ENCODE measurements around the gene RFTN1.

The RFTN1 gene

GRCh38 chr3:16300881-16301359 lies 212.6 kb downstream of the RFTN1 start:
- Histone ChIP-seq H3K4me2 (ENCODE audit: low read depth, low read length, poor library complexity, severe bottlenecking) (peak overlapping the region; percentile 66), H3K36me3 (ENCODE audit: insufficient read depth, low read length) (peaks cover 44% of the 10 kb centered on the region), H3F3A (ENCODE audit: low read depth) (peaks cover 3% of the 10 kb centered on the region), H3K79me2 (ENCODE audit: insufficient read depth, low read length) (no peaks in the 10 kb centered on the region), H2AFZ (ENCODE audit: low read length) (no peak overlapping the region), H3K27me3 (ENCODE audit: insufficient read depth, low read length, poor library complexity, severe bottlenecking) (no peaks in the 10 kb centered on the region), H3K9ac (ENCODE audit: low read depth, low read length, poor library complexity, severe bottlenecking) (peak overlapping the region; percentile 32), H3K4me1 (ENCODE audit: insufficient read depth, low read length, poor library complexity, severe bottlenecking) (peaks cover 45% of the 10 kb centered on the region), H3K9me3 (ENCODE audit: insufficient read depth, low read depth, low read length) (0 out of 2 replicates have a peak, but pooled peaks cover 6% of the 10 kb centered on the region), H3K4me3 (ENCODE audit: low read length, poor library complexity, severe bottlenecking) (peak overlapping the region; percentile 54), H4K20me1 (ENCODE audit: insufficient read depth, low read length, poor library complexity, severe bottlenecking) (no peaks in the 10 kb centered on the region), H3K9me2 (replicated peaks; ENCODE audit: low read depth, low read length) (no peaks in the 10 kb centered on the region)
- no peak for TF ChIP-seq EZH2phosphoT487 (IDR thresholded peaks at IDR 0.05; ENCODE audit: borderline replicate concordance)
- TF ChIP-seq, protein P1, sequence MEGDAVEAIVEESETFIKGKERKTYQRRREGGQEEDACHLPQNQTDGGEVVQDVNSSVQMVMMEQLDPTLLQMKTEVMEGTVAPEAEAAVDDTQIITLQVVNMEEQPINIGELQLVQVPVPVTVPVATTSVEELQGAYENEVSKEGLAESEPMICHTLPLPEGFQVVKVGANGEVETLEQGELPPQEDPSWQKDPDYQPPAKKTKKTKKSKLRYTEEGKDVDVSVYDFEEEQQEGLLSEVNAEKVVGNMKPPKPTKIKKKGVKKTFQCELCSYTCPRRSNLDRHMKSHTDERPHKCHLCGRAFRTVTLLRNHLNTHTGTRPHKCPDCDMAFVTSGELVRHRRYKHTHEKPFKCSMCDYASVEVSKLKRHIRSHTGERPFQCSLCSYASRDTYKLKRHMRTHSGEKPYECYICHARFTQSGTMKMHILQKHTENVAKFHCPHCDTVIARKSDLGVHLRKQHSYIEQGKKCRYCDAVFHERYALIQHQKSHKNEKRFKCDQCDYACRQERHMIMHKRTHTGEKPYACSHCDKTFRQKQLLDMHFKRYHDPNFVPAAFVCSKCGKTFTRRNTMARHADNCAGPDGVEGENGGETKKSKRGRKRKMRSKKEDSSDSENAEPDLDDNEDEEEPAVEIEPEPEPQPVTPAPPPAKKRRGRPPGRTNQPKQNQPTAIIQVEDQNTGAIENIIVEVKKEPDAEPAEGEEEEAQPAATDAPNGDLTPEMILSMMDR (conservative IDR thresholded peaks at IDR 0.05; ENCODE audit: low read length): no peak

GRCh38 chr3:16300307-16300706 lies 213.2 kb downstream of the RFTN1 start:
- peaks cover 50% of the 10 kb centered on the region for H3K36me3 ChIP-seq (ENCODE audit: insufficient read depth, low read length)

DNA sequence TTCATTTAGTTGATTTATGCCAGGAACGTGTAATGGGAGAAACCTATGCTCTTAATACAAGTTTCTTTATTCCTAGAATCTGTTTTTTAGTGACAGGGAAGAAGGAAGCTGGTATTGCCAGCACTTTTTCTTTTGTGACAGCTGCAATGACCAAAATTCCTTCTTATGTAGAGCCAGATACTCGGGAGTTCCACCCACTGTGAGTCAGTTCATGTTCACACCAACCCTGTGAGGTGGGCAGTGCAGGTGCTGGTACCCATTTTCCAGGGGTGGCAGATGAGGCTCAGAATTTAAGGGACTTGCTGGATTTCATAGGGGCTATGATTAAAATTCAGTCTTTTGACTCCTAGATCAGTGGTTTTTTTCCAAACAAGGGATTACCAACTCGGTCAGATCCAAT lies 213.8 kb downstream of the RFTN1 start:
- Histone ChIP-seq H3K9me2 (replicated peaks; ENCODE audit: low read depth, low read length) (no peaks in the 10 kb centered on the region), H3K79me2 (ENCODE audit: insufficient read depth, low read length) (no peaks in the 10 kb centered on the region), H4K20me1 (ENCODE audit: insufficient read depth, low read length, poor library complexity, severe bottlenecking) (no peaks in the 10 kb centered on the region), H3K9me3 (ENCODE audit: insufficient read depth, low read depth, low read length) (0 out of 2 replicates have a peak, but pooled peaks cover 6% of the 10 kb centered on the region), H3K4me3 (ENCODE audit: low read length, poor library complexity, severe bottlenecking) (no peak overlapping the region), H3K4me2 (ENCODE audit: low read depth, low read length, poor library complexity, severe bottlenecking) (no peak overlapping the region), H3K9ac (ENCODE audit: low read depth, low read length, poor library complexity, severe bottlenecking) (no peak overlapping the region), H3K27me3 (ENCODE audit: insufficient read depth, low read length, poor library complexity, severe bottlenecking) (no peaks in the 10 kb centered on the region), H3F3A (ENCODE audit: low read depth) (peaks cover 3% of the 10 kb centered on the region), H3K36me3 (ENCODE audit: insufficient read depth, low read length) (peaks cover 53% of the 10 kb centered on the region), H3K4me1 (ENCODE audit: insufficient read depth, low read length, poor library complexity, severe bottlenecking) (peaks cover 42% of the 10 kb centered on the region), H2AFZ (ENCODE audit: low read length) (no peak overlapping the region)
- TF ChIP-seq, protein P1 (conservative IDR thresholded peaks at IDR 0.05; ENCODE audit: low read length): no peak
- no peak for TF ChIP-seq EZH2phosphoT487 (IDR thresholded peaks at IDR 0.05; ENCODE audit: borderline replicate concordance)

More at GRCh38 chr3:16300307-16300706, 213.2 kb downstream of the RFTN1 start:
- peak overlapping the region; percentile 66 for H3K4me2 ChIP-seq (ENCODE audit: low read depth, low read length, poor library complexity, severe bottlenecking)
- no peaks in the 10 kb centered on the region for H3K79me2 ChIP-seq (ENCODE audit: insufficient read depth, low read length)
- no peaks in the 10 kb centered on the region for H3K9me2 ChIP-seq (replicated peaks; ENCODE audit: low read depth, low read length)
- peak overlapping the region; percentile 21 for H3K9ac ChIP-seq (ENCODE audit: low read depth, low read length, poor library complexity, severe bottlenecking)
- 0 out of 2 replicates have a peak, but pooled peaks cover 6% of the 10 kb centered on the region for H3K9me3 ChIP-seq (ENCODE audit: insufficient read depth, low read depth, low read length)
- no peaks in the 10 kb centered on the region for H4K20me1 ChIP-seq (ENCODE audit: insufficient read depth, low read length, poor library complexity, severe bottlenecking)
- H3K27me3 ChIP-seq (ENCODE audit: insufficient read depth, low read length, poor library complexity, severe bottlenecking): no peaks in the 10 kb centered on the region
- peaks cover 3% of the 10 kb centered on the region for H3F3A ChIP-seq (ENCODE audit: low read depth)
- no peak for TF ChIP-seq EZH2phosphoT487 (IDR thresholded peaks at IDR 0.05; ENCODE audit: borderline replicate concordance)
- TF ChIP-seq, protein P1 (conservative IDR thresholded peaks at IDR 0.05; ENCODE audit: low read length): no peak
- H2AFZ ChIP-seq (ENCODE audit: low read length): no peak overlapping the region
- peak overlapping the region; percentile 37 for H3K4me3 ChIP-seq (ENCODE audit: low read length, poor library complexity, severe bottlenecking)
- H3K4me1 ChIP-seq (ENCODE audit: insufficient read depth, low read length, poor library complexity, severe bottlenecking): peaks cover 45% of the 10 kb centered on the region

Data from Loucy (cell line).